ENCODE results near the gene COTL1. TPM values are rescaled to one million over a fixed set of nuclear protein-coding genes. Genes with fewer than 3 reads are reported as not detected.

COTL1 gene
- total RNA-seq, 4 donors from 2014 or later, result 29.9 to 84.9 (median 52.6) TPM

- no peak for DNase-seq (ENCODE audit: low spot score in 2 of 2)
- TF ChIP-seq POLR2A (IDR thresholded peaks at IDR 0.05), result no peak
- TF ChIP-seq EP300 (IDR thresholded peaks at IDR 0.05), result no peak
- TF ChIP-seq, protein P1, sequence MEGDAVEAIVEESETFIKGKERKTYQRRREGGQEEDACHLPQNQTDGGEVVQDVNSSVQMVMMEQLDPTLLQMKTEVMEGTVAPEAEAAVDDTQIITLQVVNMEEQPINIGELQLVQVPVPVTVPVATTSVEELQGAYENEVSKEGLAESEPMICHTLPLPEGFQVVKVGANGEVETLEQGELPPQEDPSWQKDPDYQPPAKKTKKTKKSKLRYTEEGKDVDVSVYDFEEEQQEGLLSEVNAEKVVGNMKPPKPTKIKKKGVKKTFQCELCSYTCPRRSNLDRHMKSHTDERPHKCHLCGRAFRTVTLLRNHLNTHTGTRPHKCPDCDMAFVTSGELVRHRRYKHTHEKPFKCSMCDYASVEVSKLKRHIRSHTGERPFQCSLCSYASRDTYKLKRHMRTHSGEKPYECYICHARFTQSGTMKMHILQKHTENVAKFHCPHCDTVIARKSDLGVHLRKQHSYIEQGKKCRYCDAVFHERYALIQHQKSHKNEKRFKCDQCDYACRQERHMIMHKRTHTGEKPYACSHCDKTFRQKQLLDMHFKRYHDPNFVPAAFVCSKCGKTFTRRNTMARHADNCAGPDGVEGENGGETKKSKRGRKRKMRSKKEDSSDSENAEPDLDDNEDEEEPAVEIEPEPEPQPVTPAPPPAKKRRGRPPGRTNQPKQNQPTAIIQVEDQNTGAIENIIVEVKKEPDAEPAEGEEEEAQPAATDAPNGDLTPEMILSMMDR (IDR thresholded peaks at IDR 0.05), result no peak
- Histone ChIP-seq H3K4me3 (no peak overlapping the region), H3K27ac (peak overlapping the region in 3 of 4 donors; percentile 63 to 93 (median 66)), H3K9me3 (peaks cover 0 to 4% (median 0%) of the 10 kb centered on the region in 4 donors), H3K4me1 (peaks cover 0 to 78% (median 54%) of the 10 kb centered on the region in 4 donors), H3K36me3 (peaks cover 0 to 6% (median 0%) of the 10 kb centered on the region in 3 donors), H3K27me3 (no peaks in the 10 kb centered on the region)
- WGBS, 2 donors, result 79 to 95% methylated on average over 1 of the region's 1 CpG
These were observed 7.5 kb downstream of the COTL1 start for GRCh38 chr16:84610376-84610775.

DNA sequence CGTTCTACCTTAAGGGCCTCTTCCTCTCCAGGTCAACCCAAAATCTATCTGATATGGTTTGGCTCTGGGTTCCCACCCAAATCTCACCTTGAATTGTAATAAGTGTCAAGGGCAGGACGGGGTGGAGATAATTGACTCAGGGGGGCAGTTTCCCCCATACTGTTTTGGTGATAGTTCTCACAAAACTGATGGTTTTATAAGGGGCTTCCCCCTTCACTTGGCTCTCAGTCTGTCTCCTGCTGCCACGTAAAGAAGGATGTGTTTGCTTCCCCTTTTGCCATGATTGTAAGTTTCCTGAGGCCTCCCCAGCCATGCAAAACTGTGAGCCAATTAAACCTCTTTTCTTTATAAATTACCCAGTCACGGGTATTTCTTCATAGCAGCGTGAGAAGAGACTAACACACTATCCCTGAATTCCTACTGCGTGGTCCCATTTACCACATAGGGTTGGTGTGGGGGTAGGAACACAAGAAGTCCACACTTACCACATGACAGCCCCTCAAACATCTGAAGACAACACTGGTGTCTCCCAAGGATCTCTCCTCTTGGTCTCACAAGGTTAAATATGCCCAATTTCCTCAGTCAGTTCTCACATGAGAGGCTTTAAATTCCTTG is 8.2 kb downstream of the COTL1 start:
- 79 to 82% methylated on average over 6 of the region's 6 CpGs for WGBS, 2 donors
- peaks cover 0 to 6% (median 0%) of the 10 kb centered on the region in 3 donors for H3K36me3 ChIP-seq
- peaks cover 0 to 5% (median 0%) of the 10 kb centered on the region in 4 donors for H3K9me3 ChIP-seq

GRCh38 chr16:84608282-84608681 is 9.6 kb downstream of the COTL1 start:
- WGBS, 2 donors, result 73 to 75% methylated on average over 6 of the region's 6 CpGs
- TF ChIP-seq, protein P1 (IDR thresholded peaks at IDR 0.05), result no peak
- TF ChIP-seq POLR2A (IDR thresholded peaks at IDR 0.05) (no peak), EP300 (IDR thresholded peaks at IDR 0.05) (no peak)
- Histone ChIP-seq H3K27me3 (no peaks in the 10 kb centered on the region), H3K36me3 (peaks cover 0 to 6% (median 0%) of the 10 kb centered on the region in 3 donors), H3K9me3 (peaks cover 0 to 5% (median 0%) of the 10 kb centered on the region in 4 donors), H3K4me3 (no peak overlapping the region), H3K4me1 (peaks cover 0 to 77% (median 51%) of the 10 kb centered on the region in 4 donors), H3K27ac (peak overlapping the region in 3 of 4 donors; percentile 38 to 93 (median 67))
- DNase-seq (ENCODE audit: low spot score in 2 of 2), result no peak

More for the DNA sequence above, 8.2 kb downstream of the COTL1 start:
- peaks cover 0 to 77% (median 52%) of the 10 kb centered on the region in 4 donors for H3K4me1 ChIP-seq
- no peaks in the 10 kb centered on the region for H3K27me3 ChIP-seq
- peak overlapping the region in 3 of 4 donors; percentile 63 to 93 (median 67) for H3K27ac ChIP-seq
- no peak for DNase-seq (ENCODE audit: low spot score in 2 of 2)
- no peak overlapping the region for H3K4me3 ChIP-seq
- TF ChIP-seq EP300 (IDR thresholded peaks at IDR 0.05) (no peak), POLR2A (IDR thresholded peaks at IDR 0.05) (no peak)
- TF ChIP-seq, protein P1 (IDR thresholded peaks at IDR 0.05), result no peak

GRCh38 chr16:84607694-84608093 is 10.2 kb downstream of the COTL1 start:
- DNase-seq (ENCODE audit: low spot score in 2 of 2), result no peak
- TF ChIP-seq POLR2A (IDR thresholded peaks at IDR 0.05), result peak in 1 of 2 donors; percentile 11
- peak in 1 of 2 donors; percentile 67 for TF ChIP-seq EP300 (IDR thresholded peaks at IDR 0.05)
- TF ChIP-seq, protein P1 (IDR thresholded peaks at IDR 0.05), result no peak
- Histone ChIP-seq H3K36me3 (peaks cover 0 to 6% (median 0%) of the 10 kb centered on the region in 3 donors), H3K27me3 (no peaks in the 10 kb centered on the region), H3K4me3 (no peak overlapping the region), H3K4me1 (peaks cover 0 to 78% (median 56%) of the 10 kb centered on the region in 4 donors), H3K27ac (peak overlapping the region in 3 of 4 donors; percentile 38 to 93 (median 67)), H3K9me3 (peaks cover 0 to 5% (median 0%) of the 10 kb centered on the region in 4 donors)
- 72 to 74% methylated on average over 7 of the region's 7 CpGs for WGBS, 2 donors

GRCh38 chr16:84607061-84607460 is 10.8 kb downstream of the COTL1 start:
- H3K27ac ChIP-seq, result peak overlapping the region in 3 of 4 donors; percentile 38 to 93 (median 67)
- H3K27me3 ChIP-seq, result no peaks in the 10 kb centered on the region
- peaks cover 0 to 78% (median 61%) of the 10 kb centered on the region in 4 donors for H3K4me1 ChIP-seq
- peaks cover 0 to 6% (median 0%) of the 10 kb centered on the region in 3 donors for H3K36me3 ChIP-seq
- H3K4me3 ChIP-seq, result no peak overlapping the region
- 94 to 97% methylated on average over 12 to 13 of the region's 13 CpGs for WGBS, 2 donors
- DNase-seq (ENCODE audit: low spot score in 2 of 2), result no peak
- peaks cover 0 to 5% (median 0%) of the 10 kb centered on the region in 4 donors for H3K9me3 ChIP-seq
- TF ChIP-seq, protein P1 (IDR thresholded peaks at IDR 0.05), result no peak
- TF ChIP-seq EP300 (IDR thresholded peaks at IDR 0.05) (no peak), POLR2A (IDR thresholded peaks at IDR 0.05) (no peak)
